Measurements from ENCODE around the gene PLCL2. TPM values are rescaled to one million over a fixed set of nuclear protein-coding genes. Genes with fewer than 3 reads are reported as not detected.
A peak's percentile ranks its signal among the peaks of the same experiment; 100 is the strongest.

Gene PLCL2
- total RNA-seq, 1 experiment from 2014 or later, result 3.0 TPM

DNA sequence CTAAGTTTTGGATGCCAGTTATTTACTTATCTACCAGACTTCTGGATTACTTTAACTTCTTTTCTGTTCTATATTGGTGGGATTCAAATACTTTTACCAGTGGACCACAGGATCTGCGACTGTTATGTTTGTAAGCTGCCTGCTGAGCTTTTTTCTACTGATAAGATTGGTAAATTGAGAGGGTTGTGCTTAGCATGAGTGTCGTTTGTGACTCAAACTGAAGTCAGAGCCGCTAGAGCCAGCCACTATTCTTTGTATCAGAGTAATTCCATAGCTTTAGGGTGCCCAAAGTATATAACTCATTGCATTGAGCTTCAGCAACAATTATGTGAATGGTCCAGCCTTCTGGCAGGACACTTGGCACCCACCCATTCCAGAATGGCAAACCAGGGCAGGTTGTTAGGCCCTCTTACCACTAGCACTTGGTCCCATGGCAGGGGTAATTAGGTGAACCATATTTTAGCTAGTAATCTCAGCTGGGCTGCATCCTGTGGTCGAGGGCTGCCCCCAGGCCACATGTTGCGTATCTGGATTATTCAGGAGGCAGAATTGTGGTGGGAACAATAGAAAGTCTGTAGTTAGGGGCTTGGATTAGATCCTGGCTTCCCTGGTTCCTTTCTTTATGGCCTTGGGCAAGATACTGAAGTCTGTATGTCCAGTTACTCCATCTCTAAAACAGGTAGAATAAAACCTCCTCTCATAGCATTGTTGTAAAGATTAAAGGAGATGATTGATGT is 6.0 kb downstream of the PLCL2 start:
- no peak for DNase-seq (ENCODE audit: low spot score)

DNA sequence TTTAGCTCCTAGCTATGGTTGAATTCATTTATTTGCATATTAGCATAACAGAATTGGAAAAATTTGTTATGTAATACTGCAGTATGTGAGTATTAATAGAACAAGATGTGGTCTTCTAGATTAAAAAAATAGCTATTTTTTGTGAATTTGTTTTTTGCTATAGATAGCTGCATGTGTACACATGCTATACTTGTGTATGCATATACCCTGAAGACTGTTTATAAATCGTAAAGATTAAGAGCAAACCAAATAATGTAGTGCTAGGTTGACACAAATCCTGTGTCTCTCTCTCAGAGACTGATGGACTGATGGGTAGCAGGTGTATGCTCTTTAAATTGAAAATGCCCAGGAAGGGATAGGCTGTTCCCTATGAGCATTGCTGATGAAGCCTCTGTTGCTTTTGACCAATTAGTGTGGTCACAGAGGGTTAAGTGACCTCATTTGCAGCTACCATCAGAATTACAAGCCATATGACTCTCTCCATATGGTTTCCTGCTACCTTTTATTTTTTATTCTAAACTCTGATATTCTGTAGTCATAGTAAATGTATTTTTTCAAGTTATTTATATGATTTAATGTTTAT is 9.0 kb downstream of the PLCL2 start:
- DNase-seq (ENCODE audit: low spot score), result no peak

DNA sequence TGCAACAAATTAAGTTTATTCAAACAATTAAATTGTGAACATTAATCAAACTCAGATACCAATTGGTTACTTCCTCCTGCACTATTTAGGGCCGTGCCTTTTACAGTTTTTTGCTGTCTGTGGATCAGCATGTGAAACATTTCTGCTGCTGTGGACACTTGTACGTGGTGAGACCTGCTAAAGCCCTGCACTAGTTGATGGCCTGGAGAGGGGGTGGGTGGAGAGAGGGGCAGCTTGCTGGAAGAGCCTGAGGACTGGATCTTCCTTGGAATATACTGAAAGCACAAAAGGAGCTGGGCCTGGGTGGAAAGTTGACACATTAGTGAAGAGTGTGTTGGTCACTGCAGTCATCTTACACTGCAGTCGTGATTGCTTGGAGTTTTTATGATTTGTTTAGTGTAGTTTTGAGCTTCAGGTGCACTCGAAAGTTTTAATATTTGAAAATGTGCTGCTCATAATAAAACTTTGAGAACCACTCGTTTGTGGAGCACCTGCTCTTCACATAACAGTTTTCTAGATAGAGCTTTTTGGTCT is 11.4 kb downstream of the PLCL2 start:
- no peak for DNase-seq (ENCODE audit: low spot score)

DNA sequence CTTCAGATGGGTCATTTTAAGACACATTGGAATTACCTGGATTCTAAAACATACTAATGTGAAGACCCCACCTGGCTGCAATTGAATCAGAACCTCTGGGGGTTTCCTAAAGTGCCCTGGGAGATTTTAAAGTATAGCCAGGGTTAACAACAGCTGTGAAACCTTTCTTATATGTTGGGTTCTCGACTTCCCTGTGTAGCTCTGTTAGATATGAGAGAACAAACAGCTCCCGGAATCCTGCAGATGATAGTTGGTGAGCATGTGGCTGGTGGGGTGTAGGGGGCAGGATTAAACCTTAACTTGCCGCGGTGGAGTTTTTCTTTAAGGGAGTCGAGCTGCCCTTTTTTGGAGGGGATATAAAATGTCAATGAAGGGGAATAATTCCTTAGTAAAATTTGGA is 12.1 kb downstream of the PLCL2 start:
- DNase-seq (ENCODE audit: low spot score), result no peak

DNA sequence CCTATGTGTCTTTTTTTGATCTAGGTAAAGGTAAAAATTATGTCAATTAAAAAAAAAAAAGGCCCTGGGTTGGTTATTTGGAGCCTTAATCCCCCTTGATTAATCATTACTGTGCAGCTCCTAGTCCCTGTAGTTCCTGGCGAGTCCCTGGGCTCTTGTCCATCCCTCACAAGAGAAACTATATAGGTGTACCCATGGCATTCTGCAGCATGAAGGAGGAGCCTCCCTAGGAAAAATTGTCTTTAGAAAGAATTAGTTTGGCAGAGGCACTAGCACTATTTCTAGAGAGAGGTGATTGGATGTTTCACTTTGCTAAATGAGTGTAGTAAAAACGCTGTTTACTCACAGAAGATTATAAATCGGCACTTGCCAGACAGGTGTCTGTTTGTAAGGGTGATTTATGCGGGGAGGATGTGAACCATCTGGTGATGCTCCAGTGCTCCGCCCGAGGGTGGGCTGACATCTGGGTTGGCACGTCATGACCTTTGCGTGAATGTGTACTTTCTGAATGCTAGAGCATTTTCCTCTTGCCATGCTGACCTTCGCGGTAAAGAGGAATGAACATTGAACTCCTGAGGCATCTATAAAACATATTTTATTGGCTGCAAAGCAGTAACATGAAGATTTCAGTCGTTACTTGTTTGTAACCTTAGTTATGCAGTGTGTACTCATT is 12.6 kb downstream of the PLCL2 start:
- DNase-seq (ENCODE audit: low spot score), result peak; percentile 75

DNA sequence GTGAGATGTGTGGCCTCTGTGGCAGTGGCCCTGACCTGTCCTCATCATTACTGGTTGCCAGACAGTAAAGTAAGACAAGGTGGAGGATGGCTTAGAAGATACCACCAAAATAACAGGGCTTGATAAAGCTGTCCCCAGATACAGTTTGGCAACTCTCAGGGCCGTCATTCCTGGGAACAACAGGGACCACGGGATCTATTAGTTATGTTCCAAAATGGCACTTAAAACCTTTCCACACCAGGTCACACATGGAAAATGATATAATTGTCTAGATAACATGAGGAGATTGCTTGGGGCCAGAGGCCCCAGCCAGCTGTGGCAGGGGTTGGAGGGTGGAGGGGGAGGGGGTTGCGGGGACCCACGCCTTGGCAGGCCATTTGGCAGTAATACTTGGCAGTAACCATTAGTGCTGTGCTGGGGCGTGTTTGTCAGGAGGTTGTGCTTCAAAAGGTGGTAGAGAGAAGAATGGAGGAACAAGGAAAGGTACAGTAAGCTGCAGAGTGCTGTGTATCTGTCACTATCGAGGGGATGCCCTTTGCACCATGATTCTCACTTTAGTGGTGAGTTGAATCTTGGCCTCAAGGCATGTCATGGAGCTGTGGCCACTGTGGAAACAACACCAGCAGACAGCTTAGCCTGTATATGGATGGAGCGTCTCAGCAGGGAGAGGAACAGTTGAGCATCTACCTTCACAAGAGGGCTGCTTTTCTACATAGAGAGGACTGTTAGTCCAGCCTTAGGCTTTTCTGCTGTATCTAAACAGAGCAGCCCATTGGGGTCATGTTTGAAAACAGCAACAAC is 14.0 kb downstream of the PLCL2 start:
- no peak for DNase-seq (ENCODE audit: low spot score)

DNA sequence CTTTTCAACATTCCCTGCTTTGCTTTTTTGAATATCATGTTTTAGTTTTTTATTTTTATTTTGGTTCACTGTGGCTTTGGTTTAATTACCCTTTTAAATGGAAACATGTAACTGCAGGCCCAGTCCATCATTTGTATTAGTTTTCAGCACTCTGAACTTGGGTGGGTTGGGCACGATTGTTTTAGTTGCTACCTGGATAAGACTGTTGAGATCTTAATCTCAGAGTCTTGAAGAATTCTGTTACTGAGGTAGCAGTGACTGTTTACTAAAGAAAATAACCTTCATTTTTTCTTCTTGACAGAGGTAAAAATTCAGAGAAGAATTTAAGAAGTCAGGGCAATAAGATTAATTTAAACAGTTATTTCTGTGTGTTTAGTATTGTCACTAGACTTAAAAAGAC is 15.2 kb downstream of the PLCL2 start:
- DNase-seq (ENCODE audit: low spot score), result no peak

DNA sequence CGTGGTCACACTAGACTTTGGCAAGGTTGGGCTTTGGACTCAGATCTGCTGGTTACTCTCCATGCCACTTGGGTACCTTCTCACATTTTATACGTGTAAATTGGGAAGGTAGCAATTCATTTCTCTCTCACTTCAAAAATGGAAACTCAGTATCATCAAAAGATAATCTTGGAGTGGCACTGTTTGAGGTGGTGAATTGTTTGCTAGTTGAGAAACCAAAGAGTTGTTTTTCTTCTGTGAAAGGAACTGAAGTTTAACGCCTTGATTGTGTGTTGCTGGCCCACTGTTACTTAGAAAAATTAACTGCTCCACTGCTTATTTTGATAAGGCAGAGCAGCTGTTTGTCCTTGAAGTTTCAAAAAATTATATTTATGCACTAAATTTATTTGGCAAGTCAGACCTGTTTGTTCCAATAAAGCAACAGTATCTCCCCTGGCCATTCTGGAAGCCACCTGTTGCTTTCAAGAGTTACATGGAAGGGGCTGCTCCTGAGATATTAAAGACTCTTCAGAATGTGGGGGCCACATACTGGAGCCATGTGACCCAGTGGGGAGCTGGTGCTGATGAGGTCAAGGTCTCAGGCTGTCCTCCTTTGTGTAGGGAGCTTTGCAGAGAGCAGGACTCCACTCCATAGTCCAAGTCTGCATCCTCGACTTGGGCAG is 16.2 kb downstream of the PLCL2 start:
- DNase-seq (ENCODE audit: low spot score), result no peak

DNA sequence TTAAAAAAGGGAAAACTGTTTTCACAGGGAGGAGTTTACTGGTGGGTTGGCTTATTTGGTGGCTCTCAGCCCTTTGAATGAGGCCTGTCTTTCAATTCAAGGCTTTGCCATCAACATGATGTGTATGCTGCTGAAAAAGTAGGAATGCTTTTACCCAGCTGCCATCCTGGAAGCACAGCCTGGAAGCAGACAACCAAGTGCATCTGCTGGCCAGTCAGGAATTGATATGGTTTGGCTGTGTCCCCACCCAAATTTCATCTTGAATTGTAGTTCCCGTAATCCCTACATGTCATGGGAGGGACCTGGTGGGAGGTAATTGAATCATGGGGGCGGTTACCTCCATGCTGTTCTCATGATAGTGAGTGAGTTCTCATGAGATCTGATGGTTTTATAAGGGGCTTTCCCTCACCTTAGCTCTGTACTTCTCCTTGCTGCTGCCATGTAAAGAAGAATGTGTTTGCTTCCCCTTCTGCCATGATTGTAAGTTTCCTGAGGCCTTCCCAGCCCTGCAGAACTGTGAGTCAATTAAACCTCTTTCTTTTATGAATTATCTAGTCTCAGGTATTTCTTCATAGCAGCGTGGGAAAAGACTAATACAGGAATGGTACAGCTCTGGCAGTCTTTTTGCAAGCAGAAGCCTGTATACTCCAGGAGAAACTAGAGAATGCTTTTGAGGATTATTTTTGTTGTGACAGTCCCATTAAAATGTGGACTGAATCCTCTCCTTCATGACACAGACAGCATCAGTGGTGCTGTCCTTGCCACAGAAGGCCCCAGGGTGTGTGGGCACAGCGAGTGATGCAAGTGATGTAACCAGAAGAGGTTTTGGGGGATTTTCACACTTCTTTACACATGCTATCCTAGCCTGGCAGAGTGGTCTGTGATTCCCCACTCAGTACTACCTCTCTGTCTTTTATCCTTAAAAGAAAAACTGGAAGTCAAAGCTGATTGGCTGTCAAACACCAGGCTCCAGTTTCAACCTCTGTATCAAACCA is 20.0 kb downstream of the PLCL2 start:
- DNase-seq (ENCODE audit: low spot score), result no peak

DNA sequence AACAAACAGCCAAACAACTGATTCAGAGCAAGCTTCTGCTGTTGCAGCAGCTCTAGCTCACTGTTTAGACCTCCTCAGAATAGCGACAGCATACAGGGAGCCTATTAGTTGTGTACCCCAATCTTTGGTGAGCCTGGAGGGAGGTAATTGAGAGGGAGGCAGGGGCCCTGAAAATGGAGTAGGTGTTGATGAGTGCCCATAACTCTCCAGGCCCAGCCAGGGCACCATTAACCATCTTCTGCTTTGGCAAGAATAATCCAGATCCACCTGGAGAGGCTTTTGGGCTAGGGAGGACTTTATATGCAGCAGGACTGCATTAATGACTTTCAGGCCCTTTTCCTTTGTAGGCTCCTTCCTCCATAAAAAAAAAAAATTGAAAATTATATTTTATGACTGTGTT is 20.9 kb downstream of the PLCL2 start:
- no peak for DNase-seq (ENCODE audit: low spot score)

DNA sequence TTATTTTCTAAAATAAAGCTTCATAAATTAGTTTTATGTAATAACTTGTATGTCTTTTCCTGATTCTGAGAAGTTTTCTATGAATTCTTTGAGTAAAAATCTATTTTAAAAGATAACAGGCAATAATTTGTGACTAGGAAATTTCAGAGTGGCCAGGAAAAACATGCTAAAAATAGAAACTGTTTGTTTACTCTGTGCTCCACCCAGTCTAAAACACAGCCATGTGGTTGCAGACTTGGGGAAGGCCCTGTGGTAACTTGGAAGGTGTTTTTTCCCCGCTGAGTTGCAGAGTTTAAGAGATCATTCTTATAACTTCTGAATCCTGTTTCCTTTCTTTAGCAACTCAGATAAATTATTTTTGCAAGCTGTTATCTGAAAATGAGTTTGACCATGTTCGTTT is 21.9 kb downstream of the PLCL2 start:
- peak; percentile 58 for DNase-seq (ENCODE audit: low spot score)

DNA sequence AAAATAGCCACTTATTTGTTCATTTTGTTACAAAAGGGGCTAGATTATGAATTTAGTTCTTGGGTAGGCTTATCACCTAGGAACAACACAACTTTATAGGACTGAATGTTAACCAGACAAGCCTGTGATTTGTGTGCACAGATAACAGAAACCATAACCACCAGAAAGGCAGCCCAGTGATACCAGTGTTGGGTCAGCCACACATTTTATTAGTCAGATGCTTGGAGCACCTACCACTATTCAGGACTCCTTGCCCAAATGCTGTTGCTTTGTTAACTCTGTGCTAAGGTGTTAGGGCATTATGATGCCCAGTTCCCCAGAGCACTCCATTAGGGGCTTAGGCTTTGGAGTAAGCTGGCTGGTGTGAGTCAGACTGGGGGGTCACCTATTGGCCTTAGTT is 22.5 kb downstream of the PLCL2 start:
- DNase-seq (ENCODE audit: low spot score), result no peak

DNA sequence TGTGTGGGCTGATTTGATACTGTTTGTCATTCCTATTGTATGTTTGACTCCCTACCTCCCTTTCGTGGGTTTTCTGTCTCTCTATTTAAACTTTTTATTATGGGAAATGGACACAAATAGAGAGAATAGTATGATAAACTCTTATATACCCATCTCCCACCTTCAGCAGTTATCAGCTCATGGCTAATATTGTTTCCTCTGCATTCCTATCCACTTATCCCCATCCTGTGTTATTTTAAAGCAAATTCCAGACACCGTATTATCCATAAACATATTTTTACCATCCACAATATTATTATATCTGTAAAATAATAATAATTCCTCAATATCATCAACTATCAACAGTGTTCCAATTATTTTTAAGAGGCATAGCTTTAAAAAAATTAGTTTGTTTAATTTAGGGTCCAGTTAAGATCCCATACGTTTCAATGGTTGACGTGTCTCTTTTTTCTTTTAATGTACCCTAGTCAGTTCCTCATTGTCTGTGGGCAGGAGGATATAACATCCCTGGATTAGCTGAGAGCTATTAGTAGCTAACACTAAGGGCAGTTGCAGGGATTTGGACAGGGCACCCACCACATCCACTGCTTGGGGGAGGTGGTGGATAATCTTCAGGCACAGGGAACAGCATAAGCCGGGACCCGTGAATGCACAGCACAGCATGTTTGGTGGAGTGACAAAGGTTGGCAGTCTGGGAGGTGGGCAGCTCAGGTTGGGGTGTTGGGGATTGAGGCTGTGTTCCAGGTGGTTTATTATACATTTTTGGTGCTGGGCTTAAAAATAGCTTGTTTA is 23.5 kb downstream of the PLCL2 start:
- no peak for DNase-seq (ENCODE audit: low spot score)

DNA sequence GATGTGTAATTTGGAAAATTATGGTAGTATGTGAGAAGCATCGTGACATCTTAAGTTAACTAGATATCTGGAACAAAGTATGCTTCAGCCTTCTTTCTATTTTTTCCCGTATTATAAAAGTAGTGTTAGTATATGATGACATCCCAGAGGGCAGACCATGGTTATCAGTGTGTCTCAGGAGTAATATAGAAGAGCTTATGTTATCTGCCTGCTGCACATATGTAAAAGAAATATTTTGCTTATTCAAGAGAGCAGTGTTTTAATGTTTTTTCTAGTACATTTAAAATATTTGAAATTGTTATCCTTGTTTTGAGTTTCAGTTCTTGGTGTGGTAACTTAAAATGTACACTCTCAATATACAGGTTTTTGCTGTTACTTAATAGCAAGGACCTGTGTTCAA is 24.1 kb downstream of the PLCL2 start:
- no peak for DNase-seq (ENCODE audit: low spot score)

DNA sequence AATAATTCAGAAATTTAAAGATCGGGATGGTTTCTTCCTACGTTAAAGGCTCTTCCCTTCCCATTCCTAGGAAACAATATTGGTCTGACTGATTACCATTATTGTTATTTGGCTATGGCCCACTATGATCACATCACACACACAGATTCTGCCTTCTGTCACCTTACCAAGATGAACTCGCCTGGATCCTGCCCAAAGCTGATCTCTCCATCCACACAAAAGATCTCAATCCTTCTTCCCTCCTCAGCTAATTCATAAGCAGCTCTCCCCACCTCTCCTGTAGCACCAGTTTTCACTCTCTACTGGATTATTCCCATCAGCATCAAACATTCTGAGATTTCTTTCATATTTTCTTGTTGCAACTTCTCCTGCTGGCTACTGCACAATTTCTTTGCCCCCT is 25.0 kb downstream of the PLCL2 start:
- no peak for DNase-seq (ENCODE audit: low spot score)

DNA sequence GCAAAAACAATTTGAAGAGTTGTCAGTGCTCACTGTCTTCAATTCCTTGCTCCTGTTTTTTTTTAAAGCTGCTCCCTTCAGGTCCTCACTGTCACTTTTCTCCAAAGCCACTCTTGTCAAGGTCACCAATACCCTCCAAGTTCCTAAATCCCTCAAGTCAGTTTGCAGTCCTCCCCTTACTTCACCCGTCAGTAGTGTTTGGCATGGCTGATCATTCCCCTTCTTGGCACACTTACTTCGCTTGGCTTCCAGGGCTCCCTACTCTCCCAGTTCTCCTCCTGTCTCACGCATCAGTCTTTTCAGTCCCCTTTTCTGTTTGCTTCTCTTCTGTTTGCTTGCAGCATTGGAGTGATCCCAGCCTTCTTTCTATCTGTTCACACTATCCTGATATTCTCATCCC is 25.5 kb downstream of the PLCL2 start:
- DNase-seq (ENCODE audit: low spot score), result no peak

DNA sequence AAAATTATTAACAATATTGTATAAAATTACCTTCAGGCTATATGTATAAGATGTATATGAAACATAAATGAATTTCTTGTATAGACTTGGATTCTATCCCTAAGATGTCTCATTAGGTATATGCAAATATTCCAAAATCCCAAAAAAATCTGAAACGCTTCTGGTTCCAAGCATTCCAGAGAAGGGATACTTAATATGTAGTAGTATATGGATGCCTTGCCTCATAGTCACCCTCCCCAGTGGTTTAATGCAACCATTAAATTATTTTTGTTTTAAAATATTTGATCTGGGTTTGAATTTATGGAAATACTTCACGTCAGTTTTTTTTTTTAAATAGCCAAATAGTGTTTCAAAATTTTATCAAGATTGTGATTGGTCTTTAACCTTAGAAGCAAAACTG is 27.2 kb downstream of the PLCL2 start:
- no peak for DNase-seq (ENCODE audit: low spot score)

DNA sequence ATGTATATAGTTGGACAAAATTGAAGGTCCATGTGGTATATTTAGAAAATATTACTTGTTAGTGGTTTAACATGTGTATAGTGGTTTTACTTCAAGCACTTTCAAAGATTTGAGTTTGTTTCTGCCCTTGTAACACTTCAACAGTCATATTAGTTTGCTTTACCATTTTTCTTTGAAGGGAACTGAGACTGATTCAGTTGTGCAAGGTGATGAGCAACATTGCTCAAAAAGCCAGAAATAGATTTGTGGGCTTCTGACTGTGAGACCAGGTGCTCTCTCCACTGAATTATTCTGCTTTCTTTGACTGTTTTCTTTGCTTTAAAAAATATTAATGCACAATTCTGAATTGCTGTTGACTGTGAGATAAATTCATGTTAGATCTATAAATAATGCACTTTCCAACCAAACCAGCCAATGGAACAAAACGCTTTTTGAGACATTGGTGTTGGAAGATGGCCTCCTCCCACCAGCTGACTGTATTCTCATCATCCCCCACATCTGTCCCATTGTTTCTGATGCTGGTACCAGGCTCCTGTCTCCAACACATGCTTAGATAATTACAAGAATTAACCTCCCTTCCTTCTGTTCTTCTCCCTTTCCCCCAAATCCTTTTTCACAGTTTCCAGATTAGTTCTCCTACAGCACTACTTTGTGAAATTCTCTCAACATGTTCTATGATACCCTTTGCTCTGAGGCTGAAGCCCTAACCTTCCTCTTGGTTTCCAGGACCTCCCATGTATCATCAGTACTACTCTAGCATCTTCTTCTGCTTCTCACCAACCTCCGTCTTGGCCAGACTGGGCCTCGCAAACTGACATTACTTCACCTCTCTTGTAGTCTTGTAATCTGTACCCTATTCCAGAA is 27.9 kb downstream of the PLCL2 start:
- no peak for DNase-seq (ENCODE audit: low spot score)

DNA sequence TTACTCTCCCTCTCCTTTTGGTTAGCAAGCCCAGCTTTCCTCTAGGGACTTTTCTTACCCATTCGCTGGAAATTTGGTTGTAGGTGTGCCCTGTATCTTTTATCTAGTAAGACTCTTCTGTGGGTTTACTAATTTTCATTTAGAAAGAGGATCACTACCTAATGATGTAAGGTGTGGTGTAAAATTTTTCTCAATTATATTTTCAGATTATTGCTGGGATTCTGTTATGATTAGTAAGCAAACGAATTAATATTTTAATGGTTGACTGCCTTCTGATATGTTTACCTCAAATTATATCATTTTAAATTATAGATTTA is 28.5 kb downstream of the PLCL2 start:
- DNase-seq (ENCODE audit: low spot score), result no peak
